IPS-18a (cell line): Measurements from ENCODE around the gene UBE4B.

Source experiments
- H3K27ac ChIP-seq: one replicate; pipeline ENCODE4 v1.5.1; 2013; ENCODE audit warnings: low read length
- H3K27me3 ChIP-seq: one replicate; pipeline ENCODE4 v1.6.1; 2013; ENCODE audit warnings: mild to moderate bottlenecking, low read length; ENCODE audit not compliant: control insufficient read depth, insufficient read depth
- H3K36me3 ChIP-seq: one replicate; pipeline ENCODE4 v1.6.1; 2013; ENCODE audit warnings: low read depth, low read length; ENCODE audit not compliant: control insufficient read depth
- H3K4me1 ChIP-seq: one replicate; pipeline ENCODE4 v1.6.1; 2013; ENCODE audit warnings: low read depth, low read length; ENCODE audit not compliant: control insufficient read depth
- H3K4me3 ChIP-seq: one replicate; pipeline ENCODE4 v1.5.1; 2013; ENCODE audit warnings: low read length
- H3K9ac ChIP-seq: one replicate; pipeline ENCODE4 v1.6.1; 2013; ENCODE audit warnings: mild to moderate bottlenecking, low read length, moderate library complexity
- H3K9me3 ChIP-seq: one replicate; pipeline ENCODE4 v1.6.1; 2013; ENCODE audit warnings: low read depth, low read length; ENCODE audit not compliant: control insufficient read depth

Gene UBE4B

GRCh38 chr1:10045480-10046355 lies 13.0 kb downstream of the UBE4B start:
- peaks cover 15% of the 10 kb centered on the region for H3K4me1 ChIP-seq
- H3K36me3 ChIP-seq = no peaks in the 10 kb centered on the region
- H3K9ac ChIP-seq = no peak overlapping the region
- H3K9me3 ChIP-seq = no peaks in the 10 kb centered on the region
- H3K27ac ChIP-seq = no peak overlapping the region
- no peak overlapping the region for H3K4me3 ChIP-seq
- no peaks in the 10 kb centered on the region for H3K27me3 ChIP-seq

GRCh38 chr1:10046356-10047085 lies 13.8 kb downstream of the UBE4B start:
- H3K4me3 ChIP-seq = no peak overlapping the region
- H3K27ac ChIP-seq = no peak overlapping the region
- no peaks in the 10 kb centered on the region for H3K9me3 ChIP-seq
- H3K4me1 ChIP-seq = peaks cover 15% of the 10 kb centered on the region
- H3K9ac ChIP-seq = no peak overlapping the region
- H3K36me3 ChIP-seq = no peaks in the 10 kb centered on the region
- no peaks in the 10 kb centered on the region for H3K27me3 ChIP-seq

GRCh38 chr1:10048601-10049000 lies 15.8 kb downstream of the UBE4B start:
- Histone ChIP-seq H3K4me3 (no peak overlapping the region), H3K27me3 (no peaks in the 10 kb centered on the region), H3K27ac (no peak overlapping the region), H3K9ac (no peak overlapping the region), H3K36me3 (no peaks in the 10 kb centered on the region), H3K9me3 (no peaks in the 10 kb centered on the region), H3K4me1 (peaks cover 15% of the 10 kb centered on the region)

- Histone ChIP-seq H3K27me3 (no peaks in the 10 kb centered on the region), H3K9ac (no peak overlapping the region), H3K27ac (no peak overlapping the region), H3K4me1 (peaks cover 14% of the 10 kb centered on the region), H3K4me3 (no peak overlapping the region), H3K36me3 (no peaks in the 10 kb centered on the region), H3K9me3 (no peaks in the 10 kb centered on the region)
Measured at GRCh38 chr1:10050611-10051010, 17.9 kb downstream of the UBE4B start.

GRCh38 chr1:10051656-10052055 lies 18.9 kb downstream of the UBE4B start:
- Histone ChIP-seq H3K4me1 (peaks cover 5% of the 10 kb centered on the region), H3K9ac (no peak overlapping the region), H3K36me3 (no peaks in the 10 kb centered on the region), H3K27ac (no peak overlapping the region), H3K27me3 (no peaks in the 10 kb centered on the region), H3K9me3 (no peaks in the 10 kb centered on the region), H3K4me3 (no peak overlapping the region)

GRCh38 chr1:10052347-10052746 lies 19.6 kb downstream of the UBE4B start:
- no peaks in the 10 kb centered on the region for H3K36me3 ChIP-seq
- H3K27me3 ChIP-seq = no peaks in the 10 kb centered on the region
- H3K4me3 ChIP-seq = no peak overlapping the region
- no peak overlapping the region for H3K27ac ChIP-seq
- H3K9ac ChIP-seq = no peak overlapping the region
- H3K4me1 ChIP-seq = no peaks in the 10 kb centered on the region
- no peaks in the 10 kb centered on the region for H3K9me3 ChIP-seq

GRCh38 chr1:10054465-10054864 lies 21.7 kb downstream of the UBE4B start:
- Histone ChIP-seq H3K4me1 (no peaks in the 10 kb centered on the region), H3K9ac (no peak overlapping the region), H3K27ac (no peak overlapping the region), H3K9me3 (no peaks in the 10 kb centered on the region), H3K4me3 (no peak overlapping the region), H3K36me3 (no peaks in the 10 kb centered on the region), H3K27me3 (no peaks in the 10 kb centered on the region)

GRCh38 chr1:10056599-10056987 lies 23.8 kb downstream of the UBE4B start:
- Histone ChIP-seq H3K36me3 (no peaks in the 10 kb centered on the region), H3K4me1 (no peaks in the 10 kb centered on the region), H3K27me3 (no peaks in the 10 kb centered on the region), H3K9me3 (no peaks in the 10 kb centered on the region), H3K27ac (no peak overlapping the region), H3K9ac (no peak overlapping the region), H3K4me3 (no peak overlapping the region)

- Histone ChIP-seq H3K27ac (no peak overlapping the region), H3K9ac (no peak overlapping the region), H3K36me3 (no peaks in the 10 kb centered on the region), H3K4me3 (no peak overlapping the region), H3K27me3 (no peaks in the 10 kb centered on the region), H3K4me1 (no peaks in the 10 kb centered on the region), H3K9me3 (no peaks in the 10 kb centered on the region)
Measured at GRCh38 chr1:10057343-10057742, 24.6 kb downstream of the UBE4B start.

GRCh38 chr1:10057796-10058195 lies 25.0 kb downstream of the UBE4B start:
- Histone ChIP-seq H3K4me3 (no peak overlapping the region), H3K27me3 (no peaks in the 10 kb centered on the region), H3K9me3 (no peaks in the 10 kb centered on the region), H3K36me3 (no peaks in the 10 kb centered on the region), H3K4me1 (no peaks in the 10 kb centered on the region), H3K9ac (no peak overlapping the region), H3K27ac (no peak overlapping the region)

- Histone ChIP-seq H3K27ac (no peak overlapping the region), H3K27me3 (no peaks in the 10 kb centered on the region), H3K4me1 (no peaks in the 10 kb centered on the region), H3K9ac (no peak overlapping the region), H3K36me3 (no peaks in the 10 kb centered on the region), H3K4me3 (no peak overlapping the region), H3K9me3 (no peaks in the 10 kb centered on the region)
Measured at GRCh38 chr1:10059342-10059718, 26.6 kb downstream of the UBE4B start.
